ENCODE results near the gene FRAS1. TPM values are rescaled to one million over a fixed set of nuclear protein-coding genes. Genes with fewer than 3 reads are reported as not detected.
"Not testable (repeated sequence)": the region's sequence is repeated elsewhere in the genome, so short reads cannot be mapped to it uniquely, and the experiment has no call there.

The FRAS1 gene
- total RNA-seq, 8 experiments from 2014 or later: 0.59 to 28.6 (median 5.4) TPM

DNA sequence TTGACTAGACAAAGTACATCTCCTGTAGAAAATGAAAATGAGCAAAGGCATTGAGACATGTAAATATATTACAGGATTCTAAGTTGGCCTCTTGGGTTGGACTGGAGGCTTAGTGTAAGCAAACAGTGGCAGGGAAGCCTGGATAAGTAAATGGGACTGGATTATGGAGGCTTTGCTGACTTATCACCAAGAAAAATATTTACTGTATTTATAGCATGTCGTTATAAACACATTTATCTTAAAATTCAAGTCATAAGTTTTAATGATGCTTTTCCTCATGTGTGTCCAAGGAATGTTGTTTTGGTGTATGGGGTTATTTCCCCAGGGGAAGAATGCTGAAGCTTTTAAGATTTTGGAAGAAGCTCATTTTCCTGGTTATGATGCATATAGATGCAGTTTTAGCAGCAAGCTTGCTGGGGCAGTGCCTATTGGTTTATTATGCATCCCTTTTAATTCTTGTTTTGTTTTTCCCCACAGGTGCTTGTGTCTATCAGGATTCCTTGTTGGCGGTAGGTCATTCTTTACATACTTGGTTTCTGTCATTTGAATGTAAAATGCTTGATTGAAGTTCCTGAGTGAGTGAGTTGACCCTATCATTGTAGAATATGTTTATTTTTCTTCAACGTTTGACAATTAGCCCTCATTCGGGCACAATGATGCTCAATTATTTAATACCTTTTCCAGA is 8.5 kb downstream of the FRAS1 start:
- in situ Hi-C loops (cut with MboI; ENCODE audit: low pct_unique_long_range_greater_than_20kb in 2 of 9, low sequenced_read_pairs in 9 of 9, unreplicated experiment in 9 of 9): loop anchor here in 1 of 9 experiments (25.0 kb wide), 1 partner anchor 447 kb away; no protein-coding TSS in a partner anchor
- 16 to 80% (median 57%) methylated on average over 1 to 4 of the region's 4 CpGs for WGBS, 10 experiments
- no peak overlapping the region for H3K27ac ChIP-seq
- ATAC-seq (replicated peaks in 6 of 8): no peak
- H3K4me1 ChIP-seq (replicated peaks in 1 of 2): no peaks in the 10 kb centered on the region
- H3K4me3 ChIP-seq: no peak overlapping the region

DNA sequence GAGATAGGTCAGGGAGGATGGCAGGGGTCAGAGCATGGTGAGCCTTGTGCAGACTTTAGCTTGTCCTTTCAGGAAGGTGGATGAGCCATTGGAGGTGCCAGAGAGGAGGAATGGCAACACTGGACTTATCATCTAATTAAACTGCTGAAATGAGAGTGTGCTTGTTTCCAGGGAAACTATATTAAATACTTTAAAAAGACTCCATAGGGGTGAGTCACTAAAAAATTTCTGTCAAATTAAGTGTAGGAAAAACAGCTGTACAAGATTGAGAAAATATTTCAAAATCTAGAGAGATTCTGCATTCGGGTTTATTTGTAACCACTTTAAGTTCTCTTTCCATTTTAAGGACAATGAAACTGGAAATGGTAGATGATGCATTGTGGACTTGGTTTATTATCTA is 11.4 kb downstream of the FRAS1 start:
- ATAC-seq (replicated peaks in 6 of 8): no peak
- Histone ChIP-seq H3K4me1 (replicated peaks in 1 of 2) (no peaks in the 10 kb centered on the region), H3K4me3 (no peak overlapping the region), H3K27ac (no peak overlapping the region)
- in situ Hi-C loops (cut with MboI; ENCODE audit: low pct_unique_long_range_greater_than_20kb in 2 of 9, low sequenced_read_pairs in 9 of 9, unreplicated experiment in 9 of 9): loop anchor here in 1 of 9 experiments (25.0 kb wide), 1 partner anchor 444 kb away; no protein-coding TSS in a partner anchor
- 0 to 100% (median 77%) methylated on average over 1 of the region's 1 CpG for WGBS, 10 experiments

DNA sequence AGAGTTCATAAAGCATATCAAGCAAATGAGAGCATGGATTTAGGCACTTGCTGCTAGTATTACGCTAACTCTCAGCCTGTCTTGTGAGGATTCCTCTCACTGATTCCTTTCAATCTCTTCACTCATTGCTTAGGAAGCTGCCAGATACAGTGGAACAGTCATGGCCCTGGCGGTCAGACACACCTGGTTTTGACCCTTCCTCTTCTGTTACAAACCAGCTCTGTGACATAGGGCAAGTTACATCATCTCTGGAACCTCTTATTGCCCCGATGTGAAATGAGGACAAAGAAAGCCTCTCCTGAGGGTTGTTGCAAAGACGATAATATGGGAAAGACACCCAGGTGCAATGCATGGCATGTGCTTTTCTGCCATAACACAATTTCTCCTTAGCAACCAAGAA is 12.2 kb downstream of the FRAS1 start:
- no peak for ATAC-seq (replicated peaks in 6 of 8)
- peaks cover 3 to 7% of the 10 kb centered on the region in 2 donors for H3K4me1 ChIP-seq (replicated peaks in 1 of 2)
- H3K4me3 ChIP-seq: no peak overlapping the region
- WGBS, 10 experiments: 71 to 100% (median 94%) methylated on average over 1 to 4 of the region's 4 CpGs
- no peak overlapping the region for H3K27ac ChIP-seq
- in situ Hi-C loops (cut with MboI; ENCODE audit: low pct_unique_long_range_greater_than_20kb in 2 of 9, low sequenced_read_pairs in 9 of 9, unreplicated experiment in 9 of 9): loop anchor here in 1 of 9 experiments (25.0 kb wide), 1 partner anchor 443 kb away; no protein-coding TSS in a partner anchor

DNA sequence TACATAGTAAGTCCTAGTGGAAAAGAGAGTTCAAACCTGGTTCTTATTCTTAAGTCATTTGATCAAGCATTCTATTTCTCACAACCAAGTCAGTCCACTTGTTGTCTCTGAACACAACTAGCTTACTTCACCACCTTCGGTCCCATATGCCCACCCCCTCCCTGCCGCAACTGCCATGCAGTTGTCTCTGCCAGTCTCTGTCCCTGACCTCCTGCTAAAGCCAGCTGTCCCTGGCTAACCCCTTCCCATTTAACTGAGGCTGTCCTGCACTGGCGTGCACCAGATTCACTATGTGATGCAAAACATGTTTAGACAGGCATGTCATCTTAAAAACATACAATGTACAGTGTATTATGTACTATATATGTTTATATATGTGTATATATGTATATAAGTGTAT is 12.7 kb downstream of the FRAS1 start:
- no peak overlapping the region for H3K4me3 ChIP-seq
- WGBS, 10 experiments: 40 to 90% (median 72%) methylated on average over 1 to 2 of the region's 3 CpGs; no CpG with 5 or more reads in 7 of the 10 experiments

DNA sequence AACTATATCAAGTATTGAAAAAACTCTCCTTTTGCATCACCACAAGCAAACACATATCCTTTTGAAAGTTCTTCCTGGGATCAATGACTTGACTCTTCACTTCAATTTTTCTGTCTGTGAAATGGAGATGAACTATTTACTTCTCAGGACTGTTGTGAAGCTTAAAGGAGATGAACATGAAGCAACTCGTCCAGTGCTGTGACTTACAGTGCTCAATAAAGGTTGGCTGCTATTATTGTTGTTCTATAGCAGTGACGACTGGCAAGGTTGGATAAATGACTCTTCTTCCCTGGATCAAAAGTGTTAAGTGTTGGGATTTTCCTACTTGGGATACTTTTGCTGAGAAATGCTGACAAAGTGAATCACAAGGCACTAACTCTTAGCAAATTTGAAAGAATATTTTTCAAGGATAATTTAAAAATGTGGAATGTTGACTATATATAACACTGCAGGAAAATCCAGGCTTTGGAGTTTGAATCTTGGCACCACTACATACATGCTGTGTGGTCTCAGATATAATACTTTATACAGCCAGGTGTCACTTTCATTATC is 13.7 kb downstream of the FRAS1 start:
- 40 to 100% (median 96%) methylated on average over 1 to 2 of the region's 2 CpGs; no CpG with 5 or more reads in 2 of the 10 experiments for WGBS, 10 experiments
- Histone ChIP-seq H3K4me1 (replicated peaks in 1 of 2) (peaks cover 17 to 19% of the 10 kb centered on the region in 2 donors), H3K27ac (no peak overlapping the region), H3K4me3 (no peak overlapping the region)
- in situ Hi-C loops (cut with MboI; ENCODE audit: low pct_unique_long_range_greater_than_20kb in 2 of 9, low sequenced_read_pairs in 9 of 9, unreplicated experiment in 9 of 9): loop anchor here in 1 of 9 experiments (25.0 kb wide), 1 partner anchor 441 kb away; no protein-coding TSS in a partner anchor
- ATAC-seq (replicated peaks in 6 of 8): no peak

More for the DNA sequence above, 12.7 kb downstream of the FRAS1 start:
- Histone ChIP-seq H3K27ac (no peak overlapping the region), H3K4me1 (replicated peaks in 1 of 2) (peaks cover 9 to 12% of the 10 kb centered on the region in 2 donors)
- in situ Hi-C loops (cut with MboI; ENCODE audit: low pct_unique_long_range_greater_than_20kb in 2 of 9, low sequenced_read_pairs in 9 of 9, unreplicated experiment in 9 of 9): loop anchor here in 1 of 9 experiments (25.0 kb wide), 1 partner anchor 442 kb away; no protein-coding TSS in a partner anchor
- no peak for ATAC-seq (replicated peaks in 6 of 8)

DNA sequence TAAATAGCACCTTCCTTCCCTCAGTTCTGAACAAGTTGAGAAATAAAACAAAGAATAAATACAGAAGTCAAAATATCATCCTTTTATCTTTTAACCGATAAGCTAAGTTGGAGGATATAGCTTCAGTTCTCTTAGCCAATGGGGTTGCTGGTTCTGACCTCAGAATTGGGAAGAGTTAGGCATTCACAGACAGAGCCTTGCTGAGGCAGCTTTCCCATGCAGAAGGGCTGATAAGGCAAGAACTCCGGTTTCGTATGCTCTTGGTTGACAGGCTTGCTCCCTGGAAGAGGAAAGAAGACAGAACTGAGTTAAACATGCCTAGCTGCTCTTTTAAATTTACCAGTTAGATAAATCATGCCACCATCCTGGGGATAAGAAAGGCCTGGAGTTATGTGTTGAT is 17.6 kb downstream of the FRAS1 start:
- Histone ChIP-seq H3K4me1 (replicated peaks in 1 of 2) (peaks cover 24 to 25% of the 10 kb centered on the region in 2 donors), H3K4me3 (no peak overlapping the region), H3K27ac (no peak overlapping the region)
- WGBS, 10 experiments: 70 to 100% (median 83%) methylated on average over 1 to 3 of the region's 3 CpGs; no CpG with 5 or more reads in 3 of the 10 experiments
- in situ Hi-C loops (cut with MboI; ENCODE audit: low pct_unique_long_range_greater_than_20kb in 2 of 9, low sequenced_read_pairs in 9 of 9, unreplicated experiment in 9 of 9): loop anchor here in 1 of 9 experiments (25.0 kb wide), 1 partner anchor 438 kb away; no protein-coding TSS in a partner anchor
- no peak for ATAC-seq (replicated peaks in 6 of 8)

DNA sequence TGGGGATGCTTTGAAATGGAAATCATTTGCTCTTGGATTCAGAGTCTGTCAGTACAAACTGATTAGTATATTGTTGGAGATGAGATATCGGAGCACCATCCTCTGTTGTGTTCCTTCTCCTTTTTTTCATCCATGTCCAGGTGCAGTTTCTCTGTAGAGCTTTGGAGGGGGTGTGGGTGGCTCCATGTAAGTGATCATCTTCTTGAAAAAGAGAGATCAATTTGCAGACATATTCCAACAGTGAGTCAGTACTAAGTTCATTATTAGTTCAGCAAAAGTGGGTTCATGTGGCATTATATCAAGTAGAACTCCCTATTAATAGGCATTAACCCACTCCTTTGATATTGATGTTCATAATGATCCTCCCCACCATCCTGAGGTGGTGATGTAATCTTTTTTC is 18.9 kb downstream of the FRAS1 start:
- peaks cover 24 to 25% of the 10 kb centered on the region in 2 donors for H3K4me1 ChIP-seq (replicated peaks in 1 of 2)
- in situ Hi-C loops (cut with MboI; ENCODE audit: low pct_unique_long_range_greater_than_20kb in 2 of 9, low sequenced_read_pairs in 9 of 9, unreplicated experiment in 9 of 9): no loop called here
- H3K4me3 ChIP-seq: no peak overlapping the region
- 50 to 67% (median 60%) methylated on average over 1 of the region's 1 CpG; no CpG with 5 or more reads in 7 of the 10 experiments for WGBS, 10 experiments
- no peak overlapping the region for H3K27ac ChIP-seq
- peak in 3 of 8 experiments; percentile 29 to 55 (median 46) for ATAC-seq (replicated peaks in 6 of 8)

DNA sequence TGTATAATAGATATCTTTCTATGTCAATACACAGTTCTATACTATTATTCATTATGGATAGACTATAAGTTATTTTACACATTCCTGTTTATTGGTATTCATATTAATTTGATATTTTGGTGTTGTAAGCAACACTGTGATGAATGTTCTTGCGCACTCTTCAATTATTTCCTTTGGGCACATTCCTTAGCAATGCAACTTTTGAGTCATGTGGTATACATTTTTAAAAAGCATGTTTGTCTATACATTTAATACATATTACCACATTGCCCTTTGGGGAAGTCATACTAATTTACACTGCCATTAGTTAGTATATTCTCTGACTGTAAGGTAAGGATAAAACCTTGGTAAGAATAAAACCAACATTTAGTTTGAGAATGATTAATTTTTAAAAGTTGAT is 21.0 kb downstream of the FRAS1 start:
- H3K27ac ChIP-seq: no peak overlapping the region
- no peak overlapping the region for H3K4me3 ChIP-seq
- peaks cover 24 to 25% of the 10 kb centered on the region in 2 donors for H3K4me1 ChIP-seq (replicated peaks in 1 of 2)
- in situ Hi-C loops (cut with MboI; ENCODE audit: low pct_unique_long_range_greater_than_20kb in 2 of 9, low sequenced_read_pairs in 9 of 9, unreplicated experiment in 9 of 9): no loop called here
- ATAC-seq (replicated peaks in 6 of 8): no peak
- 86 to 100% (median 90%) methylated on average over 1 of the region's 1 CpG; no CpG with 5 or more reads in 1 of the 10 experiments for WGBS, 10 experiments

DNA sequence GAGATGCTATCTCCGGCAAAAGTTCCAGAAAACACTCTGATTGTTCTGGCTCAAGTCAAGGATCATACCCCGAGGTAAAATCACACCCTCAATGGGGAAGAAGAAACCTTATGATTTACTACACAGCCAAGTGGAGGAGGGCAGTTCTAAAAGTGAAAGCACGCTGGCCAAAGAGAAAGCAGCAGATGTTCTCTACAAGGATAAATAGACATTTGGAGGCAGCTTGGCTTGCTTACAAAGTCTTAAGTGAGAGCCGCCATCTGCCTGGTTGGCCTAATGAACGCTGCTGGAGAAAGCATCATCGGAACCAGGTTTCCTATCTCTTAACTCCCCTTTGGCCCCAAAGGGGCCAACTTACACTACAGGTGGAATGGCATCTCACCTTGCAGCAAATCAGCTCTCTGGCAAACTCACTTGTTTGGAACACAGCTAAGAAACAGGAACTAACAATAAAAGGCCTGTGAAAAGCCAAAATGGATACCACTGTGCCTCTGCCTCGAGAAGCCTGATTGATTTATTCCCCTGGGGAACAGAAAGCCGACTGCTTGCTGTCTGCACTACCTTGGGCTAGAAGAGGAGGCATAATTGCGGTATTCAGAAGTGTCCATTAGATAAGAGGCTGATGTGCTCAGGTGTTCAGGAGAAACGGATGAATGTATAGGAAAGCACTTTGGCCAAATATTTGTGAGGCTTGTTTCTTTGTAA is 22.8 kb downstream of the FRAS1 start:
- ATAC-seq (replicated peaks in 6 of 8): peak in 1 of 8 experiments; percentile 49
- WGBS, 10 experiments: 45 to 100% (median 69%) methylated on average over 1 to 9 of the region's 10 CpGs; no CpG with 5 or more reads in 1 of the 10 experiments
- no peak overlapping the region for H3K4me3 ChIP-seq

DNA sequence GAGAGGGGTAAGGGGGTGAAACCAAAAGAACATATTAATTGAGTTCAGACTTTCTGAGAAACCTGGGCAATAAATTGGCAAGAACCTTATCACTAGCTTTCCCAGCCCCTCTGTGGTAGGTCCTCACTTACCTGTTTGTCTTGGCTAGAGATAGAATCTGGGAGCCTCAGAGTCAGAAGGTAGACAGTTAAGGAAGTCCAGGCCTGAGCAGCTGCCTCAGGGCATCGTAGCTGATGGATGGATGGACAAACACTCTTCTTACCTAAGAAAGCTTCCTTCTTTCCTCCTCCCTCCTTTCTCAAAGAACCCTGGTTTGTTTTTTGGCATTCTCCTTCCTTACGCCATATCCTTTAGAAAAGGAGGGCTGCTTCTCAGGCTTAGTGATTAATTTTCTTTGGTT is 24.4 kb downstream of the FRAS1 start:
- no peak for ATAC-seq (replicated peaks in 6 of 8)

More for the DNA sequence above, 22.8 kb downstream of the FRAS1 start:
- in situ Hi-C loops (cut with MboI; ENCODE audit: low pct_unique_long_range_greater_than_20kb in 2 of 9, low sequenced_read_pairs in 9 of 9, unreplicated experiment in 9 of 9): no loop called here
- H3K27ac ChIP-seq: no peak overlapping the region
- peaks cover 11 to 16% of the 10 kb centered on the region in 2 donors for H3K4me1 ChIP-seq (replicated peaks in 1 of 2)

DNA sequence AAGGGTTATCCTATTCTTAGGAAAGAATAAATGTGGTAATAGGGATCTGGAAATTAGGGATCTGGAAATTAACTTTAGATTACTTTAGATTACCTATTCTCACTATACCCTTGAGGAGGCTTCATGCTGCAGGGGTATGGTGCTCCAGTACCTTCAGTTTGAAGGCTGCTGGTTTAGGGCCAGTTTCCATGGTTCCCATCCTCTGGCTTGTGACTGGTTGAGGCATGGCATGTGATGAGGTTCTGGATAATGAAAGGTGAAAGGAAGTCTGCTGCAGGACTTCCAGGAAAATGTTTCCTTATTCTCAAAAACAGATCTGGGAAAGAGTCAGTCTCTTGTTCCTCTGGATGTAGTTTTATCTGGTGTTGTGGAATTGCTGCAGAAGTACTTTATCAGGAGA is 25.9 kb downstream of the FRAS1 start:
- no peak for ATAC-seq (replicated peaks in 6 of 8)
- in situ Hi-C loops (cut with MboI; ENCODE audit: low pct_unique_long_range_greater_than_20kb in 2 of 9, low sequenced_read_pairs in 9 of 9, unreplicated experiment in 9 of 9): no loop called here
- Histone ChIP-seq H3K27ac (no peak overlapping the region), H3K4me1 (replicated peaks in 1 of 2) (no peaks in the 10 kb centered on the region), H3K4me3 (no peak overlapping the region)

More for the DNA sequence above, 24.4 kb downstream of the FRAS1 start:
- 57 to 100% (median 100%) methylated on average over 1 to 2 of the region's 2 CpGs; no CpG with 5 or more reads in 1 of the 10 experiments for WGBS, 10 experiments
- no peak overlapping the region for H3K4me3 ChIP-seq
- H3K4me1 ChIP-seq (replicated peaks in 1 of 2): peaks cover 0 to under 1% of the 10 kb centered on the region in 2 donors
- in situ Hi-C loops (cut with MboI; ENCODE audit: low pct_unique_long_range_greater_than_20kb in 2 of 9, low sequenced_read_pairs in 9 of 9, unreplicated experiment in 9 of 9): no loop called here
- no peak overlapping the region for H3K27ac ChIP-seq

DNA sequence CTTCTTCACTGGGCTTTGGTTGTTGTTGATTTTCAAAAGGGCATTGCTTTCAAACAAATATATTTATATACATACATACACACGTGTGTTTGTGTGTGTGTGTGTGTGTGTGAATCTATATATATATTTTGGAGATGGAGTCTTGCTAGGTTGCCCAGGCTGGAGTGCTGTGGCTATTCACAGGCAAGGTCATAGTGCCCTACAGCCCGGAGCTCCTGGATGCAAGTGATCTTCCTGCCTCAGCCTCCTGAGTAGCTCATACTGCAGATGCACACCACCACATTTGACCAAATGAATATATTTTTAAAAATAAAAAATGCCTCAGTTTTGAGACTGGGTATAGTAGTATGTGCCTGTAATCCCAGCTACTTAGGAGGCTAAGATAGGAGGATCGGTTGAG is 34.4 kb downstream of the FRAS1 start:
- no peak for ATAC-seq (replicated peaks in 6 of 8)
- in situ Hi-C loops (cut with MboI; ENCODE audit: low pct_unique_long_range_greater_than_20kb in 2 of 9, low sequenced_read_pairs in 9 of 9, unreplicated experiment in 9 of 9): no loop called here
- Histone ChIP-seq H3K4me3 (no peak overlapping the region), H3K27ac (no peak overlapping the region), H3K4me1 (replicated peaks in 1 of 2) (no peaks in the 10 kb centered on the region)
- 64 to 100% (median 95%) methylated on average over 1 to 3 of the region's 3 CpGs; no CpG with 5 or more reads in 2 of the 10 experiments for WGBS, 10 experiments

DNA sequence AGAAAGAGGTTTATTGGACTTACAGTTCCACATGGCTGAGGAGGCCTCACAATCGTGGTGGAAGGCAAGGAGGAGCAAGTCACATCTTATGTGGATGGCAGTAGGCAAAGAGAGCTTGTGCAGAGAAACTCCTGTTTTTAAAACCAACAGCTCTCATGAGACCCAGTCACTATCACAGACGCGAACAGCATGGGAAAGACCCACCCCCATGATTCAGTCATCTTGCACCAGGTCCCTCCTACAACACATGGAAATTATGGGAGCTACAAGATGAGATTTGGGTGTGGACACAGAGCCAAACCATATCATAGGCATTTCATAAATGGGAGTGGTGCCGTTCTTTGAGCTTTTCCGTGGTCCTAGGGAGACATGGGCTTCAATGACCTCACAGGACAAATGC is 35.2 kb downstream of the FRAS1 start:
- ATAC-seq (replicated peaks in 6 of 8): peak in 2 of 8 experiments; percentile 37 to 40
- WGBS, 10 experiments: 62 to 92% (median 69%) methylated on average over 1 to 5 of the region's 5 CpGs; no CpG with 5 or more reads in 4 of the 10 experiments
- H3K27ac ChIP-seq; H3K4me3 ChIP-seq; in situ Hi-C loops (cut with MboI; ENCODE audit: low pct_unique_long_range_greater_than_20kb in 2 of 9, low sequenced_read_pairs in 9 of 9, unreplicated experiment in 9 of 9); H3K4me1 ChIP-seq (replicated peaks in 1 of 2): not testable (repeated sequence)
